Stimulated activated CD4-positive, alpha-beta T cell treated with anti-CD3 and anti-CD28 coated beads, Interleukin-4, amount 100 ng/mL, for 24 hours (primary cell): Measurements from ENCODE around the gene LSM7.

Source experiments
- DNase-seq: peaks from one replicate; pipeline ENCODE4 v3.0.0-alpha.2; 2020

Gene LSM7

DNA sequence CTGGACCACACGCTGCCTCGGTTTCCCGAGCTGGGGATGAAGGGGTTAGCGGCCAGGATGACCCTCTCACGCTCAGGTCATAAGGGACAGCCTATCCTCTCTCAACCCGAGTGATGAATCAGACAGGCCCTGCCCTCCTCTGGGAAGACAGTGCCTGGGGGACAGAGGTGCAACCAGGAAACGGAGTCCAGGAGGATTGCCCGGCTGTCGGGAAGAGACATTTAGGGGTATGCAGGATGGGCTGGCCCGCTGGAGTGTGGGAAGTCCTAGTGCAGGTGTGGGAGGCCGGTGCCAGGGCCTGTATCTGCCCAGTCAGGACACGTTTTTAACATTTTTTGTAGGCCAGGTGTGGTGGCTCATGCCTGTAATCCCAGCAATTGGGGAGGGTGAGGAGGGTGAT, 8.3 kb downstream of the LSM7 start:
- DNase-seq = no peak

DNA sequence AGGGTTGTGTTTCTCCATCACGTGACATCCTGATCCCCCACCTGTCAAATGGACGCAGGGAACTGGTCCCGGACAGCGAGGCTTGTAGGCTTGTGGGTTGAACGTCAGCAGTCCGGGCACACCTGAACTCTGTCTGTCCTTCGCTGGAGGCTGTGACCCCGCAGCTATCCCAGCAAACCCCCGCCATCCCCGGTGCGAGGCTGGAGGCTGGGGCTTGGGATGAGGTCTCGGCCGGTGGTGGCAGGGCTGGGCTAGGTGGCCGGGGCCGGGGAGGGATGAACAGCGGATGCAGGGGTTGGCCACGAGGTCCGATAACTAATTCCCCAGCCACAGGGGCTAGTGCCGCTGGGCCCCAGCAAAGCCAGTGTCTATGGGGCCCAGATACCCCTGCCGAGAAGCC, 8.8 kb downstream of the LSM7 start:
- DNase-seq = no peak

DNA sequence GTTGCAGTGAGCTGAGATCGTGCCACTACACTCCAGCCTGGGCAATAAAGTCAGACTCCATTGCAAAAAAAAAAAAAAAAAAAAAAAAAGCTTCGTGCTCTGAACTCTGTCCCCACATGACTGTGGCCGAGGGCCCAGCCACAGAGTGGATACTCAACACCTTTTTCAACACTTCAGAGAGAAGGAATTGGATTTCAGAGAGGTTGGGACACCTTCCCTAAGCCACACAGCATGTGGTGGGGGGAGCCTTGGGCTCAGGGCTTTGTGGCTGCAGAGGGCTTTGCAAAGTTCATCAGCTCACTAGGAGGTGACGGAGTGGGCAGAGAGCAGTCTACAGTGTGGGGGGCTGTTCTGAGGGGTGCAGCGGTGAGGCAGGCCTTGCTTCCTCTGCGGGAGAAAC, 9.5 kb downstream of the LSM7 start:
- DNase-seq = no peak

DNA sequence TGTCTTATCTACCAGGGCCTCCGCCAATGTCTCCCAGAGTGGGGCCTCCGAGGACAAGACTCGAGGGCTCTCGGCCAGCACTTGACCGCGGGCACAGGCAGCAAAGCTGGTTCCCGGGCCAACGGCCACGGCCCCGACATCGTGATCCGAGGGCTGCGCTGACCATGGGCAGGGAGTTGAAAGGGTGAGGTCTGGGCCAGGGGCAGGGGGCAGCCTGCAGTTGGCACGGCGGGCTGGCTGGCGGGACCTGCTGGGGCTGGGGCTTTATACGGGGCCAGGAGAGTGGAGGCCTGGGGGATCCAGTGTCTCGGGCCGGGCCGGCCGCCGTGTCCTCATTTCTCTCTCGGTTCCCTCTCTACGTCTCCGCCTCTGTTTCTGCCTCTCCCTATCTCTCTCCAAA, 10.6 kb downstream of the LSM7 start:
- no peak for DNase-seq

DNA sequence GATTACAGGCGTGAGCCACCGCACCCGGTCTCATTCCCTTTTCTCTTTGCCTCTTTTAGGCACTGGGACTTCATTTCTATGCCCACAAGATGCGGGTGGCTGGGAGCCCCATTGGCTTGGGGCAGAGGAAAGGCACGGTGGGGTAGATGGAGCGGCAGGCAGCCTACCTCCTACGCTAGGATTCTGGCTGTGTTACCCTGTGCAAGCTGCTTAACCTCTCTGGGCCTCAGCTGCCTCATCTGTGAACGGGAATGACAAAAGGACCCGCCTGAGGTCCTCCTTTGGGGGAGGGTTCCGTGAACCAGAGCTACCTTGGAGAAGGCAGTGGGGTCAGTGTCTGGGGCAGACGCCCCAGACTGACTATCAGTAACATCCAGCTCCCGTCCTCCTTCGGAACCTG, 11.1 kb downstream of the LSM7 start:
- DNase-seq = no peak

DNA sequence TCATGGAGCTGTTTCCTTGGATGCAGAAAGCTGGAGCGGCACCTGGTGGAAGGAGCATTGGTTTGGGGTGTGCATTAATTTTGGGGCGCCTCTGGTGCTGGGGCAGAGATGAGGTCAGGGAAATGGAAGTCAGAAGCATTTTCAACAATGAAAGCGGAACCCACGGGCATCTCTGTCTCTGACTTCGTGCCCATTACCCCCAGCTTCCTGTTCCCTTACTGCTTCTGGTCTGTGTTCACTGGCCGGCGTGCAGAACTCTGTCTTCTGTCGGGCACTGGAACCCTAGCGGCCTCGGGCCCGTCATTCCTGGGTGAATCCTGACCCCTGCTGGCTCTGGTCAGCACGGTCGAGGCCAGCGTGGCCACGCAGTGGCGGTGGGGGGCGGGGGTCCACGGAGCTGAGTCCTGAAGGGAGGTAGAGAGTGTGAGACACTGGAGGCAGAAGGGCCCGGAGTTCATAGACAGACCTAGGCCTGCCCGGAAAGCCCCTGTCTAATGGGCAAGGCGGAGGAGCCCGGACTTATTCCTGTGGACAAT, 12.5 kb downstream of the LSM7 start:
- no peak for DNase-seq

DNA sequence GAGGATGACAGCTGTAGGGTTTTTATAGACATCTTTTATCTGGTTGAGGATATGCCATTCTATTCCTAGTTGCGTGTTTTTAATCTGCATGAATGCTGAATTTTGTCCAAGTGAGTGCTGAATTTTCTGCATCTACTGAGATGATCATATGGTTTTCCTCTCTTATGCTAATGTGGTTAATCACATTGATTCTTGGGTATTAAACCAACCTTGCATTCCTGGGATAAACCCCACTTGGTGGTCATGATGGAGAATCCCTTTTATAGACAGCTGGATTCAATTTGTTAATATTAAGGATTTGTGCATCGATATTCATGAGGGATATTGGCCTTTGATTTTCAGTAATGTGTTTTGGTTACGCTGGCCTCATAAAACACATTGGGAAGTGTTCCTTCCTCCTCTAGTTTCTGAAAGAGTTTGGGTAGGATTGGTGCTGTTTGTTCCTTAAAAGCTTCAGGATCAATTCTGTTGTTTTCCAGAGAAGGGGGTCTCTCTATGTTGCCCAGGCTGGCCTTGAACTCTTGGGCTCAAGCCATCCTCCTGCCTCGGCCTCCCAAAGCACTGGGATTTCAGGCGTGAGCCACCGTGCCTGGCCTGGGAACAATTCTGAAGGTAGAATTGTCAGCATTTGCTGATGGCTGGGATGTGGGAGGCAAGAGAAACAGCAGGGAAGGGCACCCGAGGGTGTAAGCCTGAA, 13.1 kb downstream of the LSM7 start:
- no peak for DNase-seq

DNA sequence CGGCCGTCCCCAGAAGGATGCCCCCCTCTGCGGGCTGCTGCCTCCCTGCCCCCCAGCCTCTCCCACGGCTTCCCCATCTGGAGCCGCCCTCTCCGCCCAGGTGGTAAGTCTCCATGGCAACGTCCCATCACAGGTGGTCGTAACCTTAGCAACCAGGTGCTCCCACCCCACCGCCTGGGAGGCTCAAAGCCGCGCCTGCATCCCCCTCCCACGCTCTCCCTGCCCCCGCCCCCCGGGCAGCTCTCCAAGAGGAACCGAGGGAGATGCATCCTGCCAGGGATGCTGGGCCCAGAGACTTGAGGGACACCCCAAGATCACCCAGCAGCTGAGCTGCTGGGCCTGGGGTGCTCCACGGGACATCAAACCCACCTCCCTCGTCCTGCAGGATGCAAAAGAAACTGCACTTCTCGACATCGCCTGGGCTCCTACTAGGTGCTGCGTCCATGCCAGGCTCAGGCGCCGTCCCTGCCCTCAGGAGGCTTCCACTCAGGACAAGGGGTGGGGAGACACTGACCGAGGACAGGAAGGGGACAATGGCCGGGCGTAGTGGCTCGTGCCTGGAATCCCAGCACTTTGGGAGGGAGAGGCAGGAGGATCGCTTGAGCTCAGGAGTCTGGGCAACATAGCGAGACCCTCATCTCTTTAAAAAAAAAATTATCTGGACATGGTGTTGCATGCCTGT, 15.4 kb downstream of the LSM7 start:
- DNase-seq = no peak

DNA sequence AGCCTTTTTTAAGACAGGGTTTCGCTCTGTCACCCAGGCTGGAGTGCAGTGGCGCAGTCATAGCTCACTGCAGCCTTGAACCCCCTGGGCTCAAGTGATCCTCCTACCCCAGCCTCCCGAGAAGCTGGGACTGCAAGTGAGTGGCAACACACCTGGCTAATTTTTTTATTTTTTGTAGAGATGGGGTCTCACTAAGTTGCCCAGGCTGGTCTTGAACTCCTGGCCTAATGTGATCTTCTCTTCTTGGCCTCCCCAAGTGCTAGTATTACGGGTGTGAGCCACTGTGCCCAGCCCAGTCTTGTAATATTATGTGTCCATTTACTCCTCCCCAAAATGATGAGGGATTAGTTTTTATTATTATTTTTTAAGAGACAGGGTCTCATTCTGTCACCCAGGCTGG, 17.3 kb downstream of the LSM7 start:
- no peak for DNase-seq

DNA sequence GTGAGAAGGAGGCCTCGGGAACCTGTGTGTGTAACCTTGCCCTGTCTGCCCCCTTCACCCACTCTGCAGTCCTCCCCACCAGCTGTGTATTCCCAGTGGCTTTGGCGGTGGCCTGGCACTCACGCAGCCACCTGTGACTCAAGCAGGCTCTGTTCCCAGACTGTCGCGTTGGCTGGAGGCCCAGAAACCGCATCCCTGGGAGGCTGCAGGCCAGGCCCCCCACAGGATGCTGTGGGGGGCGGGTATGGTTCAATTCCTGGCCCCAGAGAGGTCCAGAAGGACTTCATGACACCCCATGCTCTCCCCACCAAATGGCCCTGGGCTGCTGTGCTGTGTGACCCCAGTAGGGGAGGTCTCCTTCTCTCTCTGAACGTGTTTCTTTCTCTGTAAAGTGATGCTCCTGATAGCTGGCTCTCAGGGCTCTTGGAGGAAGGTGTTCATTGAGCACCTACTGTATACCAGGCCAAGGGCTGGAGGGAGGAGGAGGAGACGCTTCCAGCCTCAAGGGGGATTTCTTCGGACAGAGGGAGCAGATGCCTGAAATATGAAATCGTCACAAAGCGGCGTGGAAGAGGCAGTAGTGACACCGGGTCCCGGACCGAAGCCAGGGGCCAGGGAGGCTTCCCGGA, 18.5 kb downstream of the LSM7 start:
- DNase-seq = no peak

DNA sequence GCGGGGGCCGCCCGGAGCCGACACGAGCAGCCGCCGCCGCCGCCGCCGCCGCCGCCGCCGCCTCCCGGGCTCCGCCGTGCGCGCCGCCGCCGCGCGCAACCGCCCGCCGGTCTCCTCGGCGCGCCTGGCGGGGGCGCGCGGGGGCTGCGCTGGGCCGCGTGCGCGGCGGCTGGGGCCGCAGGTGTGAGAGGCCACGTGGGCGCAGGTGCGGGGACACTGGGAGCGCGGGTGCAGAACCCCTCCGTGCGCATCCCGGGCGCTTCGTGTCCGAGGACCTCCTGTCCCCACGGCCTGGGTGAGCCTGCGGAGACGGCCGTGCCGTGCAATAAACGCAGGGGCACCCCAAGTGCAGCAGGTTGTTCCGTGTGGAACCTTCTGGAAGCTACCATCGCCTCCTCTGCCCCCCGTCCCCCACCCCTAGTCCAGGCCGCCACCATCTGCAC, 20.3 kb downstream of the LSM7 start, which contains the start of gene LINGO3:
Gene LINGO3 (minus strand): TSS at position 41 of the 443 bp plus-strand sequence. CDS start 16,378 bp downstream, outside the sequence.
- DNase-seq = no peak

DNA sequence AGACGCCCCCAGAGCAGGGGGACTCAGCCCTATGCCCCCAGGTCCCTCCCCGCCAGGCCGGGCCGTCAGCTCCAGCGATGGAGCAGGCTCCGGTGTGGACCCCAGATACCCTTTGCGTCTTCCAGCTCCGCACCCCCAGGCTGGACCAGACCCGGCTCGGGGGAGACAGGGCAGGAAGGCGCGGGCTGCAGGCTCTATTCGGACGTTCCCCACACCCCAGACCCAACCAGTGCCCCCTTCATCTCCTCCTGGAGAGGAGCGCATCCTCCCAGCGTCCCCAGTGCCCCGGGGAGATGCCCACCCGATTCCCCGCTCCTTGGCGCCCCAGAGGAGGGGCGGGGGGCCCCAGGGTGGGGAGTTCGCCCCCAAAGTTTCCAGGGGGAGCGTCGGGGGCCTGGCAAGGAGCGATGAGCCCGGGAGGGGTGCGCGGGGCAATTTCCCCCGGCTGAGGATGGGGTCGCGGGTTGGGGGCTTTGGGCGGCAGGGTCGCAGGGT, 20.8 kb downstream of the LSM7 start:
- no peak for DNase-seq

DNA sequence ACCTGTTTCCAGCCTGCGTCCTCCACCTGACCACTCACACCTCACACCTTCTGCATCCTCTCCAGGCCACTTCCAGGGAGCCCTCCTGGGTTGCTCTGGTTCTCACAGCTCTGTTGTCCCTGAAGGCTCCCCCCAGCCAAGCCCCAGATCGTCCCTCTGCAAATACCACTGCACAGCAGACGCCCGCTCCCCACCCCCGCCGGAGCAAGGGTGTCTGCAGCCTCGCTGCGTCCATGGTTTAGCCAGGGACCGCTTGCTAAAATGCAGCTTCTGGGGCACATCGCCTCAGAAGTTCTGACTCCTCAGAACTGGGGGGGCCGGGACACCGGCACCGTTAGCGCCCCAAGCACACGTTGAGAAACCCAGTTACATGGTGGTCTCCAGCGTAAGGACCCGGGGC, 21.4 kb downstream of the LSM7 start:
- DNase-seq = no peak

DNA sequence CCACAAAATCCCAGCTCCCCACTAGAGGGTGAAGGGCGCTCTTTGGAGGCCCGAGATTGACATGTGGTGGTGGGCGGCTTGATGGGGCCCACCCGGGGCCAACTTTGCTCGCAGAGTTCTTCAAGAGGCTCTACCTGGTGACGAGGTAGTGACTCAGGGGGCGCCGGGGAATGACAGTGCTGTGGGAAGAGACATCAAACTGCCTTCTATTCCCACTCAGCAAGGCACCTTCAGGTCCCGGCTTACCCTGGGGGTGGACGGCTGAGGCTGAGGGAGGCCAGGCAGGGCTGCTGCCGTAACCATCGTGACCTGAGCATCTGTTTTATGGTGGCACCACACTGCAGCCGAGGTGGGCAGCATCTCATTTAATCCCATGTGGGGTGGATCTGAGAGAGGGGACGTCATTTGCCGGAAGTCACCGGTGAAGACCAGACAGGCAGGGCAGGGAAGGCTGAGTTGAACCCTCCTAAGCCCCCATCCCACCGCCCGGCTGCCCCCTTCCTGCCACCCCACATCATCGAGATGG, 22.0 kb downstream of the LSM7 start:
- DNase-seq = no peak

DNA sequence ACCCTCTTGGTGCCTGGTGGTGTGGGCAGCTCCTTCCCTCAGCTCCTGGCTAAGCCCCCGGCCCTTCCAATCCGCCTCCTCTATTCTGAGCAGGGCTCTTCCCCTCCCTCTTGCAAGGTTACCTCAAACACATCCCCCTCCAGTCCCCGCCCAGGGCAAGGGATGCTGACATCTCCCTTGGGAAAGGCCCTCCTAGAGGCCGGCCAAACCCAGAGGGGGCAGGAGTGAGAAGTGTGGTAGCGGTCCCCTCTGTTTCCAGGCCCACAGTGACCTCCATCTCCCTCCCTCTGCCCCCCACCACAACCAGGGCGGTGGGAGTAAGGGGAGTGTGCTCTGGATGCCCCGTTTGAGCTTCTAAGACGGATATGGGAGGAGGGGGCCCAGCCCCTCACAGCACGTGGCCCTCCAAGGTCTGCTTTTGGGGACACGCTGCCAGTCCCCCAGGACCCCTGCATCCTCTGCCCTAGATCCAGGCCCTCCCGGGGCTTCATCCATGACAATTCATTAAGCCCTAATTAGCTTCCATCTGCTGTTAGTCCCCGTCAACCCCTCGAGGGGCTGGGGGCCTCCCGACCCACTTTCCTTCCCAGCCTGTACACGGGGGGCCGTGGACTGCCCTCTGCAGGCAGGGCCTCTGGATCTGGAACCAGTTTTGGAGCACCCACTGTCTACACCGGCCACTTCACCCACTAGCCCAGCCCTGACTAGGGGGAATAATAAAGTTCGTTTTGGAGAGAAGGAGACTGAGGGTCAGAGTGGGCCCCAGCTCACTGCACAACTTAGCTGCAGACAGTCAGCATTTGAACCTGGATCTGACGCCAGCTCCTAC, 22.7 kb downstream of the LSM7 start:
- DNase-seq = no peak

DNA sequence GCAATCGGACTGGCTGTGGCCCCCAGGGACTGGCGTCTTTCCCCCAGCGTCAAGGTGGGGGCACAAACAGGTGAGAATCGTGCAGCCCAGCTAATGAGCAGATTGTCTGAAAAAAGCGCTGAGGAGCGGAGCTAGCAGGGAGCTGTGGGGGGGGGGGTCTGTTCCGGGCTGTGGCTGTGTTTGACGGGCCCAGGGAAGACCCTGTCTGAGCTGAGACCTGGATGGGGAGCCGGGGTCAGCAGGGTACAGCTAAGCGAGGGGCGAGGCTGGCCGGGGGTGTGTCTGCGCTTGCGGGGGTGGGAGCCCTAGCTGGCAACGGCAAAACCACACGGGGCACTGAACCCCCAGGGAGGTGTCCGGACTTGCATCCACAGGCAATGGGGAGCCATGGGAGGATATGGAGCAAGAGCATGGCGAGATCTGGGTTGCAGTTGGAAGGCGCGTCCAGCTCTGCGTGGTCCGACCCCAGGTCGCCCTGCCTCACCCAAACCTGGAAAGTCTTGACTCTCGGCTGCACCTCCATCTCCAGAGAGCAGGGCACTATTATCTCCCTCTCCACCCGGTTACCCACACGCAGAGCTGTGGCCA, 25.1 kb downstream of the LSM7 start:
- no peak for DNase-seq

DNA sequence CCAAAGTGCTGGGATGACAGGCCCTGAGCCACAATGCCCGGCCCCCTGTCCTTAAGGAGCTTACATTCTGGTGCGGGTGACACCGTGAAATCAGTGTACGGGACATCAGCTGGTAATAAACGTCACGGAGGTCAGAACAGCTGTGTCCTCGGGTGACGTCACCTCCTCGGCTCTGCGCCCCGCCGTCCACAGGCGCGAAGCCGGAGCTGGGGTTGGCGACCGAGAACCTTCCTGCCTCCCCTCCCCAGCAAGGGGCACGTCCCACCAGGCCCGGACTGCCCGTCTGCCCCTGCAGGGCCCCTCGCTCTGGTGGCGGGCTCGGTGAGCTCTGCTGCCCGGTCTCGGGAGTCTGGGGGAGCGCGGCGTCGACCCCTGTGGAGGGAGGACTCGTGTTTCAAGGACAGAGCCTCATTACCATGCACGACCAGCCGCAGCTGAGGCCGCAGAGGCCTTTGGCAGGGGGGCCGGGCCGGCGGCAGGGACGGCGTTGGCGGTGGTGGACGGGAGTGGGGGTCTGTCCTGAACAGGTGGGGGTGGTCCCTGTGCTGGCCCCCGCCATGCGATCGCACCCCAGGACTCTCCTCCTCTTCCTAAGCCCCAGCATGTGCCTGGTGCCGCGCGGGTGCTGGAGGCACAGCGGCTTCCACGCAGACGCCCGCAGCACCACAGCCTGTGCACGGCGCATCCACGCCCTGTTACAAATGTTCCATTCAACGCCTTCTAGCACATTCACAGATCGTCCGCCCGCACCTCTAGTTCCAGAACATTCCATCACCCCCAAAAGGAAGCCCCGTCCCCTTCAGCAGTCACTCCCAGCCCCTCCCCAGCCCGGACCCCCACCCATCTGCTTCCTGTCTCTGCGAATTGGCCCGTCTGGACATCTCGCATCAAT, 25.8 kb downstream of the LSM7 start:
- no peak for DNase-seq

DNA sequence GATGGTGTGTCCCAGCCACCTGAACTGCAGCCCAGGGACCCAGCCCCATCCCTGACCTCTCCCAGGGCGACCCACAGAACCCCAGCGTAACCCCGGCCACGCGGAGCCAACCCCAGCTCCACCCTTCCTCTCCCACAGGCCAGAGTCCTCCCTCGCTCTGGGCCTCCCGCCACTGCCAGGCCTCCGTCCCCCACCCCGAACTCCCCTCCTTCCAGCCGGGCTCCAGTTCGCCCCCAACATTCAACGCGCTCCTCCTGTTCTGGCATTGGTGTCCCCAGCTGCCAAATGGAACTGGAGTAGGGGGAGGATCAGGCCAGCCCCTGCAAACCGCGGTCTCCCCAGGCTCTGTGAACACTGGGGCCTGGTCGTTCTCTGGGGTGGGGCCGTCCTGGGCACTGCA, 27.9 kb downstream of the LSM7 start:
- DNase-seq = no peak

DNA sequence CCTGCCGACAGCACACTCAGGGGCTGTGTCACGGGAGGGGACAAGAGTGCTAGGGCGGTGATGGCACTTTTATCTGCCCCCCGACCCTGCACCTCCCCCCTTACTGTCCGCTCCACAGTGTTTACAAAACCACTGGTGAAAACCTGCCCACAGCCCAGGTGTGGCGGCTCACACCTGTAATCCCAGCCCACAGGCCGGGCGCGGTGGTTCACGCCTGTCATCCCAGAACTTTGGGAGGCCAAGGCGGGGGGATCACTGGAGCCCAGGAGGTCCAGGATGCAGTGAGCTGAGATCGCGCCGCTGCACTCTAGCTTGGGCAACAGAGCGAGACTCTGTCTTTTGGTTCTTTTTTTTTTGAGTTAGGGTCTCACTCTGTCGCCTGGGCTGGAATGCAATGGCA, 32.2 kb downstream of the LSM7 start:
- DNase-seq = no peak

DNA sequence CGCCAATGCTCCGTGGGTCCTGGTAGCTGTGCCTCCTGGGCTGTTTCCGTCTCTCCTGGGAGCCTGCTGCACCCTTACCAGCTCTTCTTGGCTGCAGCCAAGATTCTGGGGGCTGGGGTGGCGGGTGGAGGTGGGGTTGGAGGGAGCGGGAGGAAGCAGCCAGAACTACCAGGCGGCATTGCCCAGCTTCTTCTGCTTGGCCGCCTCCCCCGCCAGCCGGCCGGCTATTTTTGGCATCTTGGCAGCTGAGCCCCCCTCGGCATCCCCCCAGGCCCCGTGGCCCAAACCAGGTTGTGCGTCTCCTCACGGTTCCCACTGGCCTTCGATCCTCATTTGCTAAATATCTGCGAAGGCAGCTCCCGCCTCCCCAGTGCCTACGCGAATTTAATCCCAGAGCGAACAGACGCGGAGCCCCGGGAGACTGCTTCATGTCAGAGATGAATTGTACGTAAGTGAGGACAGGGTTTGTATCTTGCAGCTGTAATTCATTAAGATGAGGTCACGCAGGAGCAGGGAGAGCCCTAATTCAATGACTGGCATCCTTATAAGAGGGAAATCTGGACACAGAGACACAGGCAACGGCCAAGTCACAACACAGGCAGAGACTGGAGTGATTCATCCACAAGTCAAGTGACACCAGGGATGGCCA, 33.6 kb downstream of the LSM7 start:
- DNase-seq = no peak
